Small intestine (tissue), 4 donors: ENCODE measurements around the gene KRTAP20-1. TPM values are rescaled to one million over a fixed set of nuclear protein-coding genes. Genes with fewer than 3 reads are reported as not detected.

Experiments
- polyA plus RNA-seq, 4 donors: library from polyadenylated mRNA; stranded (reverse) in 3 of 4; unstranded in 1 of 4; fragments of 200-250 nt in 3 of 4; fragments of 120-200 nt in 1 of 4; gene quantifications; one replicate each; pipeline versions ENCODE4 v1.2.1 to v1.2.3, GENCODE V29; 2013
- donor health status: healthy with polysubstance abuse.
- donor health status: Bipolar disorder and iron deficiency.
- donor health status: healthy.

Gene KRTAP20-1
- polyA plus RNA-seq, 4 donors, result not detected

Other genes with a start within 250 kb of the KRTAP20-1 start
- 1 to 10 TPM in 1 of 4 donors, not detected in 3; 2.0 TPM for gene KRTAP13-2, start 244.2 kb upstream of the KRTAP20-1 start, polyA plus RNA-seq
- not detected for gene KRTAP13-1, start 220.4 kb upstream of the KRTAP20-1 start, polyA plus RNA-seq
- not detected for gene KRTAP13-3, start 190.5 kb upstream of the KRTAP20-1 start, polyA plus RNA-seq
- gene KRTAP13-4, start 186.2 kb upstream of the KRTAP20-1 start, polyA plus RNA-seq, result not detected
- not detected for gene KRTAP15-1, start 176.2 kb upstream of the KRTAP20-1 start, polyA plus RNA-seq
- gene KRTAP19-1, start 136.1 kb upstream of the KRTAP20-1 start, polyA plus RNA-seq, result not detected
- not detected for gene KRTAP19-2, start 129.0 kb upstream of the KRTAP20-1 start, polyA plus RNA-seq
- not detected for gene KRTAP19-3, start 124.4 kb upstream of the KRTAP20-1 start, polyA plus RNA-seq
- gene KRTAP19-4, start 119.3 kb upstream of the KRTAP20-1 start, polyA plus RNA-seq, result not detected
- not detected for gene KRTAP19-5, start 114.3 kb upstream of the KRTAP20-1 start, polyA plus RNA-seq
- gene KRTAP19-6, start 74.6 kb upstream of the KRTAP20-1 start, polyA plus RNA-seq, result not detected
- not detected for gene KRTAP19-7, start 55.1 kb upstream of the KRTAP20-1 start, polyA plus RNA-seq
- gene KRTAP22-2, start 26.0 kb upstream of the KRTAP20-1 start, polyA plus RNA-seq, result not detected
- gene KRTAP6-3, start 24.0 kb upstream of the KRTAP20-1 start, polyA plus RNA-seq, result not detected
- not detected for gene KRTAP6-2, start 17.5 kb upstream of the KRTAP20-1 start, polyA plus RNA-seq
- gene KRTAP22-1, start 15.3 kb upstream of the KRTAP20-1 start, polyA plus RNA-seq, result not detected
- gene KRTAP6-1, start 2.5 kb upstream of the KRTAP20-1 start, polyA plus RNA-seq, result not detected
- gene KRTAP20-4, start 4.2 kb downstream of the KRTAP20-1 start, polyA plus RNA-seq, result not detected
- gene KRTAP20-2, start 18.8 kb downstream of the KRTAP20-1 start, polyA plus RNA-seq, result not detected
- gene KRTAP20-3, start 26.4 kb downstream of the KRTAP20-1 start, polyA plus RNA-seq, result not detected
- not detected for gene KRTAP21-3, start 102.4 kb downstream of the KRTAP20-1 start, polyA plus RNA-seq
- not detected for gene KRTAP21-2, start 130.8 kb downstream of the KRTAP20-1 start, polyA plus RNA-seq
- not detected for gene KRTAP21-1, start 139.0 kb downstream of the KRTAP20-1 start, polyA plus RNA-seq
- not detected for gene KRTAP8-1, start 196.8 kb downstream of the KRTAP20-1 start, polyA plus RNA-seq
- gene KRTAP7-1, start 213.3 kb downstream of the KRTAP20-1 start, polyA plus RNA-seq, result not detected